ENCODE data around the gene MSRB3.

MSRB3 gene

DNA sequence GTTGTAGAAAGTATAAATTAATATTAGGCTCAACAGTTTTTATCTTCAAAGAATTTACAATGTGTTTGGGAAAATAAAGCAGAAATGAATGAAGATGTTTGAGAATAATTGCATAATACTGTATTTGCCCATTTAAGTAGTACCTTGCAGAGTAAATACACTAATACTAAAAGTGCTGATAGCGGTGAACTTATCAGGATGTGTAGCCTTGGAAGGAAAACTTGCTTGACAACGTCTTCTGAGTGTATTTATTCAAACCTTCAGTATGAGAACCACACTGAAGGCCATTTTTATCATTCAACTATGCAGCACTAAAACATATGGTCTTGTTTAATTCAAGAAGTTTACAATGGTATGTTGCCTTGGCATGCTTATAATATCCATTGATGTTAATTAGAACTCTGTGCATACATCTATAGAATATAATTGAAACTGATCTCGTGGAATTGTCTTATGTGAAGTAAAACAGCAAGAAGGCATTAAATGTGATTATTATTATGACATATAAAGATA is 41.3 kb downstream of the MSRB3 start:
- no peak for DNase-seq
- no peak overlapping the region for H3K4me3 ChIP-seq (ENCODE audit: low read depth, low read length)
- H3K36me3 ChIP-seq (replicated peaks) = no peaks in the 10 kb centered on the region
- no peaks in the 10 kb centered on the region for H3K27me3 ChIP-seq (replicated peaks)
- in situ Hi-C loops (cut with HindIII; ENCODE audit: low pct_ligation_motif_present, low sequenced_read_pairs) = no loop called here
- TF ChIP-seq, protein P1, sequence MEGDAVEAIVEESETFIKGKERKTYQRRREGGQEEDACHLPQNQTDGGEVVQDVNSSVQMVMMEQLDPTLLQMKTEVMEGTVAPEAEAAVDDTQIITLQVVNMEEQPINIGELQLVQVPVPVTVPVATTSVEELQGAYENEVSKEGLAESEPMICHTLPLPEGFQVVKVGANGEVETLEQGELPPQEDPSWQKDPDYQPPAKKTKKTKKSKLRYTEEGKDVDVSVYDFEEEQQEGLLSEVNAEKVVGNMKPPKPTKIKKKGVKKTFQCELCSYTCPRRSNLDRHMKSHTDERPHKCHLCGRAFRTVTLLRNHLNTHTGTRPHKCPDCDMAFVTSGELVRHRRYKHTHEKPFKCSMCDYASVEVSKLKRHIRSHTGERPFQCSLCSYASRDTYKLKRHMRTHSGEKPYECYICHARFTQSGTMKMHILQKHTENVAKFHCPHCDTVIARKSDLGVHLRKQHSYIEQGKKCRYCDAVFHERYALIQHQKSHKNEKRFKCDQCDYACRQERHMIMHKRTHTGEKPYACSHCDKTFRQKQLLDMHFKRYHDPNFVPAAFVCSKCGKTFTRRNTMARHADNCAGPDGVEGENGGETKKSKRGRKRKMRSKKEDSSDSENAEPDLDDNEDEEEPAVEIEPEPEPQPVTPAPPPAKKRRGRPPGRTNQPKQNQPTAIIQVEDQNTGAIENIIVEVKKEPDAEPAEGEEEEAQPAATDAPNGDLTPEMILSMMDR (IDR thresholded peaks at IDR 0.05; ENCODE audit: low read depth, low read length, missing control alignments) = no peak
- no peak overlapping the region for H3K27ac ChIP-seq

DNA sequence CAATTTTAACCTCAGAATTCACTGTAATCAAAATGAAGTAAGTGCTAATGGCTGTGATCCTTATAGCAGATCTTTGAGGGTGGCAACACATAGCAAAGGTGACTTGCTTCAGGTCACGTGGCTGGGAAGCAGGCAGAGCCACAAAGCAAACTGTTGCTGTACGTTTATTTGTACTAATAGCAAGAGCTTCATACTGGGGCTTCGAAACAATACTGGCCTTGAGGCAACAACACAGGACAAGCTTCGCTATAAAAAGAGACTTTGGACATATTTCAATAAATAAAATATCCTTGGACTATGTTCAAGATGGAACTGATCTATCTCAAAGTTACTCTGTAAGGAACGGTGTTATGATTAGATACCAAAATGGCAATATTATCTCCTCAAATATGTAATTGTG is 44.6 kb downstream of the MSRB3 start:
- in situ Hi-C loops (cut with HindIII; ENCODE audit: low pct_ligation_motif_present, low sequenced_read_pairs) = no loop called here
- H3K27ac ChIP-seq = no peak overlapping the region
- no peak overlapping the region for H3K4me3 ChIP-seq (ENCODE audit: low read depth, low read length)
- TF ChIP-seq, protein P1 (IDR thresholded peaks at IDR 0.05; ENCODE audit: low read depth, low read length, missing control alignments) = no peak
- no peaks in the 10 kb centered on the region for H3K27me3 ChIP-seq (replicated peaks)
- no peaks in the 10 kb centered on the region for H3K36me3 ChIP-seq (replicated peaks)
- no peak for DNase-seq

DNA sequence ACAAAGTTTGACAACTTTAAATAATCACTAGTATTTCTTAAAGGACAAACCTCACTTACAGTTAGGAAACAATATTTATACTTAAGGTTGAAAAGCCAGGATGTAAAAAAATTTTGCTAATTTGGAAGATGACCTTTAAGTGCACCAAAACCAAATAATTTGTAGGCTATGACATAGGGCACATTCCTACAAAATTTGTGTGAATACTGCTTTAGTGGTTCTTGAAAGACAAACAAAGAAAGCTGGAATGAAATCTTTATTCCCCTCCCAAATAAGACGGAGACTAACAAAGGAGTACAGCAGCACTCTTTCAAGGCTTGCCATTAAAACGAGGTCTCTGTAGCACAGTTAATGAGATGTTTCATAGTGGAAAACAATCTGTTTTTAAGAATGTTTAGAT is 45.6 kb downstream of the MSRB3 start:
- Histone ChIP-seq H3K36me3 (replicated peaks) (no peaks in the 10 kb centered on the region), H3K27me3 (replicated peaks) (no peaks in the 10 kb centered on the region), H3K27ac (no peak overlapping the region), H3K4me3 (ENCODE audit: low read depth, low read length) (no peak overlapping the region)
- TF ChIP-seq, protein P1 (IDR thresholded peaks at IDR 0.05; ENCODE audit: low read depth, low read length, missing control alignments) = no peak
- no peak for DNase-seq
- in situ Hi-C loops (cut with HindIII; ENCODE audit: low pct_ligation_motif_present, low sequenced_read_pairs) = no loop called here

- TF ChIP-seq, protein P1 (IDR thresholded peaks at IDR 0.05; ENCODE audit: low read depth, low read length, missing control alignments) = no peak
- DNase-seq = no peak
- no peaks in the 10 kb centered on the region for H3K36me3 ChIP-seq (replicated peaks)
Measured at GRCh38 chr12:65324551-65324950, 46.1 kb downstream of the MSRB3 start.

DNA sequence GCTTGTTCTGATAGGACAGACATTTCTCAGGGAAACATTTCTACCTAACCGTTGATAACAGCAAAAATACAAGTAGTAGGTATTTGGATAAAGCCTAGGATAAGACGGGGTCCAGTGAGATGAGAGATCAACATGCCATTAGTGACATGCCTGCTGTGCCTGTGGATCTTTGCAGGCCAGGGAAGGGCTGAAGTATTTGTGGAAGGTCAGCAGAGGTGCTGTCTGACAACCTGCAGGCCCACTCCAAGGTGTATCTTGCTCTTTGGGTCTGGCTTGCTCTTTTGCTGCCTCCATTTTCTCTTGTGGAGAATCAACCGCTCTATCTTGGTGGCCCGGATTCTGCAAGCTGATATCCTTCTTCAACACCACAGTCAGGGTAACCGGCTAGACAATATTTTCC is 46.7 kb downstream of the MSRB3 start:
- no peak overlapping the region for H3K4me3 ChIP-seq (ENCODE audit: low read depth, low read length)
- H3K27ac ChIP-seq = no peak overlapping the region
- no peaks in the 10 kb centered on the region for H3K27me3 ChIP-seq (replicated peaks)
- no peaks in the 10 kb centered on the region for H3K36me3 ChIP-seq (replicated peaks)
- TF ChIP-seq, protein P1 (IDR thresholded peaks at IDR 0.05; ENCODE audit: low read depth, low read length, missing control alignments) = no peak
- no peak for DNase-seq
- in situ Hi-C loops (cut with HindIII; ENCODE audit: low pct_ligation_motif_present, low sequenced_read_pairs) = no loop called here

More at GRCh38 chr12:65324551-65324950, 46.1 kb downstream of the MSRB3 start:
- no peaks in the 10 kb centered on the region for H3K27me3 ChIP-seq (replicated peaks)
- in situ Hi-C loops (cut with HindIII; ENCODE audit: low pct_ligation_motif_present, low sequenced_read_pairs) = no loop called here
- H3K27ac ChIP-seq = no peak overlapping the region
- no peak overlapping the region for H3K4me3 ChIP-seq (ENCODE audit: low read depth, low read length)

DNA sequence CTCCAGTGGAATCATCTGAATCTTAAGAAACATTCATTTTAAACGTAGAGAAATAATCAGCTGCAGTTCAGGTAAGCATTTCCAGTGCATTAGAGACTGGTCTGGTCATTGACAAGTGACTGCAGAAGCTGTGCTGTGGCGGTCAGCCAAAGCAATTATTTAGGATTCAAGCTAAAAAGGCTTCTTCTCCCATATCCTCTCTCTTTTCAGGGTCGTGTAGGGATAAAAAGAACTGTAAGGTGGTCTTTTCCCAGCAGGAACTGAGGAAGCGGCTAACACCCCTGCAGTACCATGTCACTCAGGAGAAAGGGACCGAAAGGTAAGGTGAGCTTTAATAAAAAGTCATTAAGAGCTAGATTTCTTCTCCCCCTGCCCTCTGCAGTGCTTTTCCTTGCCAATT is 48.1 kb downstream of the MSRB3 start:
- H3K36me3 ChIP-seq (replicated peaks) = no peaks in the 10 kb centered on the region
- DNase-seq = no peak
- no peak overlapping the region for H3K27ac ChIP-seq
- H3K27me3 ChIP-seq (replicated peaks) = no peaks in the 10 kb centered on the region
- TF ChIP-seq, protein P1 (IDR thresholded peaks at IDR 0.05; ENCODE audit: low read depth, low read length, missing control alignments) = no peak
- H3K4me3 ChIP-seq (ENCODE audit: low read depth, low read length) = no peak overlapping the region
- in situ Hi-C loops (cut with HindIII; ENCODE audit: low pct_ligation_motif_present, low sequenced_read_pairs) = no loop called here

Measured in brain microvascular endothelial cell (primary cell).